Smooth muscle cell (in vitro differentiated cells): Measurements from ENCODE around the gene PLA1A. TPM values are rescaled to one million over a fixed set of nuclear protein-coding genes. Genes with fewer than 3 reads are reported as not detected.

Experiments
- DNase-seq: peaks from one replicate; lab custom pipeline; 2025; ENCODE audit not compliant: unreplicated experiment; lab: John Stamatoyannopoulos, UW
- H2AFZ ChIP-seq: fragments of 200-600 bp; sonication (generic); 2 replicates; pipeline ENCODE4 v1.6.0; 2016; ENCODE audit warnings: antibody characterized with exemption, low read depth, mild to moderate bottlenecking
- H3F3A ChIP-seq: fragments of 200-600 bp; sonication (generic); 2 replicates; pipeline ENCODE4 v1.6.0; 2017; ENCODE audit warnings: antibody characterized with exemption, low read depth
- H3K27ac ChIP-seq: fragments of 200-600 bp; sonication (generic); 2 replicates; pipeline ENCODE4 v1.5.1; 2016; ENCODE audit warnings: low read depth, mild to moderate bottlenecking
- H3K27me3 ChIP-seq: fragments of 200-600 bp; sonication (generic); 2 replicates; pipeline ENCODE4 v1.6.1; 2016; ENCODE audit warnings: low read depth, mild to moderate bottlenecking
- H3K36me3 ChIP-seq: fragments of 200-600 bp; sonication (generic); 2 replicates; pipeline ENCODE4 v1.5.1; 2016; ENCODE audit warnings: low read depth
- H3K4me1 ChIP-seq: fragments of 200-600 bp; sonication (generic); 2 replicates; pipeline ENCODE4 v1.5.1; 2016; ENCODE audit warnings: low read depth
- H3K4me2 ChIP-seq: fragments of 200-600 bp; sonication (generic); 2 replicates; pipeline ENCODE4 v1.6.0; 2016; ENCODE audit warnings: mild to moderate bottlenecking
- H3K4me3 ChIP-seq: fragments of 200-600 bp; sonication (generic); 2 replicates; pipeline ENCODE4 v1.5.1; 2016; ENCODE audit warnings: mild to moderate bottlenecking
- H3K79me2 ChIP-seq: fragments of 200-600 bp; sonication (generic); 2 replicates; pipeline ENCODE4 v1.6.0; 2016; ENCODE audit warnings: low read depth, mild to moderate bottlenecking
- H3K9ac ChIP-seq: fragments of 200-600 bp; sonication (generic); 2 replicates; pipeline ENCODE4 v1.6.0; 2016; ENCODE audit warnings: low read depth
- H3K9me3 ChIP-seq: fragments of 200-600 bp; sonication (generic); replicated peaks from 2 replicates; pipeline ENCODE4 v1.5.1; 2016; ENCODE audit warnings: low read depth
- H4K20me1 ChIP-seq: fragments of 200-600 bp; sonication (generic); 2 replicates; pipeline ENCODE4 v1.6.0; 2016; ENCODE audit warnings: low read depth
- WGBS: methylation state at CpG from one replicate; pipeline ENCODE4 v1.1.7; 2016; ENCODE audit warnings: low lambda C conversion rate; 5-methylcytosine and 5-hydroxymethylcytosine counted together
- polyA plus RNA-seq: library from polyadenylated mRNA; unstranded; fragments of >200 nt; fragmentation: Nextera tagmentation; extraction: Ambion mirVana; gene quantifications from 2 replicates; pipeline ENCODE4 v1.2.1, GENCODE V29; 2016
- total RNA-seq: library from RNA; depleted of rRNA; stranded (reverse); fragments of >200 nt; gene quantifications from 2 replicates; pipeline ENCODE4 v1.2.3, GENCODE V29; 2014
- TF ChIP-seq, protein P1 (sequence below): fragments of 200-600 bp; sonication (generic); IDR thresholded peaks from 2 replicates; pipeline ENCODE4 v1.5.1; 2017; ENCODE audit warnings: borderline replicate concordance, mild to moderate bottlenecking, antibody characterized with exemption; ENCODE audit not compliant: insufficient read depth, poor library complexity, severe bottlenecking

Gene PLA1A
- total and polyA plus RNA-seq, 2 experiments from 2014 or later: not detected

DNA sequence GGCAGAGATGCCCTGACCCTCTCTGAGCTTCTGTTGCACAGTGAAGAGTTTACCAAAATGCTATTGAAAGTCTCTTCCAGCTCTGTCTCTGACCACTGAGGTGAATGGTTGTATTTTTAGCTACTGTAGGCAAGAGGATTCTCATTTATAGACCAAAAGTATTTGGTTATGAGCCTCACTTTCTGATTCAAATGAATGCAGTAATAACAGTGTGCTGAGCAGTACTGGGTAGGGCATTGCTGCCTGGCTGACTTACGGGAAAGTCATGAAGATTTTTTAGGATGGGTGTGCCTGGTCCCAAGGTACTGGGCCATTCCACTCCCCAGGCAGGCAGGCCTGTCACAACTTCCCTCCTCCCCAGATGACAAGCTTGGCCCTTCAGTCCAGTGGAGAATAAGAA lies 15.5 kb downstream of the PLA1A start:
- Histone ChIP-seq H3K9me3 (no peaks in the 10 kb centered on the region), H4K20me1 (no peaks in the 10 kb centered on the region), H3K27me3 (no peaks in the 10 kb centered on the region), H3K79me2 (no peaks in the 10 kb centered on the region), H3K4me1 (no peaks in the 10 kb centered on the region), H3K27ac (no peak overlapping the region), H3K9ac (no peak overlapping the region), H2AFZ (no peak overlapping the region), H3K4me3 (no peak overlapping the region), H3K4me2 (no peak overlapping the region), H3K36me3 (no peaks in the 10 kb centered on the region), H3F3A (no peaks in the 10 kb centered on the region)
- WGBS: 83% methylated on average over 1 of the region's 1 CpG
- TF ChIP-seq, protein P1, sequence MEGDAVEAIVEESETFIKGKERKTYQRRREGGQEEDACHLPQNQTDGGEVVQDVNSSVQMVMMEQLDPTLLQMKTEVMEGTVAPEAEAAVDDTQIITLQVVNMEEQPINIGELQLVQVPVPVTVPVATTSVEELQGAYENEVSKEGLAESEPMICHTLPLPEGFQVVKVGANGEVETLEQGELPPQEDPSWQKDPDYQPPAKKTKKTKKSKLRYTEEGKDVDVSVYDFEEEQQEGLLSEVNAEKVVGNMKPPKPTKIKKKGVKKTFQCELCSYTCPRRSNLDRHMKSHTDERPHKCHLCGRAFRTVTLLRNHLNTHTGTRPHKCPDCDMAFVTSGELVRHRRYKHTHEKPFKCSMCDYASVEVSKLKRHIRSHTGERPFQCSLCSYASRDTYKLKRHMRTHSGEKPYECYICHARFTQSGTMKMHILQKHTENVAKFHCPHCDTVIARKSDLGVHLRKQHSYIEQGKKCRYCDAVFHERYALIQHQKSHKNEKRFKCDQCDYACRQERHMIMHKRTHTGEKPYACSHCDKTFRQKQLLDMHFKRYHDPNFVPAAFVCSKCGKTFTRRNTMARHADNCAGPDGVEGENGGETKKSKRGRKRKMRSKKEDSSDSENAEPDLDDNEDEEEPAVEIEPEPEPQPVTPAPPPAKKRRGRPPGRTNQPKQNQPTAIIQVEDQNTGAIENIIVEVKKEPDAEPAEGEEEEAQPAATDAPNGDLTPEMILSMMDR: no peak
- no peak for DNase-seq

DNA sequence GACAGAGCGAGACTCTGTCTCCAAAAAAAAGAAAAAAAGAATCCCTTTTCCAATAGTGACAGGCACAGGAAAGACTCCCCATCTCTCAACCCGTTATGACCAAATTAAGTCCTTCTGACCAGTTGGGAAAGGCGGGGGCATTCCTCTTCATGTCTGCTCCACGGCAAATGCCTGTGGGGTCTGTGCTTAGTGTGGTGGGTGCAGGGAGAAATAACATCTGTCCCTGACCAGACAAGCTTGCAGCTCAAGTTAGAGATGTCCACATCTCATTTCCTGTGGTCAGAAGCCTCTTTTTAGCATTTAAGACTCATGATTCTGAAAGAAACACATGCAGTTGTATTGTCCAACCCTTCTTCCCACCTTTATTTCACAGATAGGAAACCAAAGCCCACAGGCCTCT lies 16.2 kb downstream of the PLA1A start:
- H3K9ac ChIP-seq: no peak overlapping the region
- no peak for DNase-seq
- H3K4me1 ChIP-seq: no peaks in the 10 kb centered on the region
- TF ChIP-seq, protein P1: no peak
- WGBS: 85% methylated on average over 4 of the region's 4 CpGs
- H3K27me3 ChIP-seq: no peaks in the 10 kb centered on the region
- H3K9me3 ChIP-seq: no peaks in the 10 kb centered on the region
- H3K36me3 ChIP-seq: no peaks in the 10 kb centered on the region
- H3K27ac ChIP-seq: no peak overlapping the region
- no peak overlapping the region for H3K4me2 ChIP-seq
- no peak overlapping the region for H3K4me3 ChIP-seq
- no peaks in the 10 kb centered on the region for H3K79me2 ChIP-seq
- H4K20me1 ChIP-seq: no peaks in the 10 kb centered on the region
- H3F3A ChIP-seq: no peaks in the 10 kb centered on the region
- H2AFZ ChIP-seq: no peak overlapping the region

DNA sequence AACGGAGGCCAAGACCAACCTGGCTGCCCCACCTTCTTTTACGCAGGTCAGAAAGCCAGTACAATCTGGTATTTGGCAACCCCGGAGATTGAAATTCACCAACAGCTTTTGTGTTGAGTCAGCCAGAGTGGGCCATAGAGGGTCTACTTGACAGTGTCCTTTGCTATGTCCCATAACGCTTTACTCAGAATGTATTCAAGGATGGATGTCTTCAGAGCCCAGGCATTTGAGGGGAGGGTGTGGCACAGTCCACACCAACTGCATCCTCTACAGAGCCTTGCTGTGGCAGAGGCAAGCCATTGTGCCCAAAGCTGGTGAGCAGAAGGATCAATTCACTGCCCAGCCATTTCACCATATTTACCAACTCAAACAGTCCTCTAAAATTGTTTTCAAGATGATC lies 18.4 kb downstream of the PLA1A start:
- DNase-seq: no peak
- WGBS: 89% methylated on average over 4 of the region's 4 CpGs
- H3K4me3 ChIP-seq: no peak overlapping the region
- H3K9ac ChIP-seq: no peak overlapping the region
- H3K27me3 ChIP-seq: no peaks in the 10 kb centered on the region
- no peaks in the 10 kb centered on the region for H3K36me3 ChIP-seq
- no peak overlapping the region for H3K27ac ChIP-seq
- H3K4me1 ChIP-seq: no peaks in the 10 kb centered on the region
- H3K9me3 ChIP-seq: no peaks in the 10 kb centered on the region
- H3F3A ChIP-seq: no peaks in the 10 kb centered on the region
- H4K20me1 ChIP-seq: no peaks in the 10 kb centered on the region
- no peak overlapping the region for H2AFZ ChIP-seq
- H3K79me2 ChIP-seq: no peaks in the 10 kb centered on the region
- no peak overlapping the region for H3K4me2 ChIP-seq
- TF ChIP-seq, protein P1: no peak

DNA sequence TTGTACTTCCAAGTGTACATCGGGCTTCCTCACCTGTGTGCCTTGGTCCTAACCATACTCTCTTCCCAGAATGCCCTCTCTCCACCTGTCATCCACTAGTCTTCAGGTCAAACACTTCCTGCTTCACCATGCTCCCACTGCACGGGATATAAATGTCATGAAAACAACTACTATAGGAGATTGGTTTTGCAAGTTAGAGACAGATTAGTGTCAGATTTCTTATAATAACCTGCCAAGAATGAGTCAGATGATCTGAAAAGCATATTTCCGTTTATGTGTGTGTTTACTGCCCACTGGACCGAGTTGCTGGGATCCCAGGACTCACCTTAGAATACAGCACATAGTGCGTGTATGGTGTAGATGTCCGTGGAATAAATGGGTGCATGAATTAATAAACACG lies 21.4 kb downstream of the PLA1A start:
- 77% methylated on average over 7 of the region's 7 CpGs for WGBS

More for the DNA sequence above, 21.4 kb downstream of the PLA1A start:
- Histone ChIP-seq H3F3A (no peaks in the 10 kb centered on the region), H3K27me3 (no peaks in the 10 kb centered on the region), H3K4me3 (no peak overlapping the region), H3K36me3 (no peaks in the 10 kb centered on the region), H3K4me2 (no peak overlapping the region), H3K9me3 (no peaks in the 10 kb centered on the region), H3K79me2 (no peaks in the 10 kb centered on the region), H2AFZ (no peak overlapping the region), H4K20me1 (no peaks in the 10 kb centered on the region), H3K4me1 (no peaks in the 10 kb centered on the region), H3K9ac (no peak overlapping the region), H3K27ac (no peak overlapping the region)
- no peak for DNase-seq
- TF ChIP-seq, protein P1: no peak
